ENCODE data around the gene WFS1. TPM values are rescaled to one million over a fixed set of nuclear protein-coding genes. Genes with fewer than 3 reads are reported as not detected.

Gene WFS1
- total and polyA plus RNA-seq, 2 donors (not counting 1 experiment from before 2014, with no cell fraction given) = 25.7 to 37.5 TPM

DNA sequence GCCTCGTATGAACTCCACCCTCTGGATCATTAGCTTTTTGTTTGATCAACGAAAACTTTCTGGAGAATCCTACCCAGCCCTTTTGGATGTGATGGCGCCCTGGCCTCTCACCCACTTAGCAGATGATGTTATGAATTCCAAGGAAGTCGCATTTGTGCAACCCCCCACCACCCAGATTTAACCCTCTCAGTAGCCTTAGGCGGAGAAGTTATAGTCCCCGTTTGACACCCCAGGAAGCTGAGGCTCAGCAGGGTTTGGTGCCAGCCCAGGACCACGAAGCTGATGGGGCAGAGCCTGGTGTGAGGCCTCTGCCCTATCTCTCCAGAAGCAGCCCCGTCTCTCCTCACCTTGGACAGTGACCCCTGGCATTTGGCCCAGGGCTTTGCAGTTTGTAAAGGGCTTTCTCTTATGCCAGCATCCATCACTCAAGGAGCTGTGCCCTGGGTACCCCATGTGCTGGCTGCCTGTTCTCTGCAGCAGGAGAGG lies 1.0 kb downstream of the WFS1 start:
- peak; percentile 15 to 51 for DNase-seq (ENCODE audit: low read depth in 2 of 2)
- H3K36me3 ChIP-seq (ENCODE audit: control insufficient read depth, insufficient read depth, low read length) = no peaks in the 10 kb centered on the region
- peak overlapping the region; percentile 47 to 93 (median 58) for H3K4me3 ChIP-seq (replicated peaks in 1 of 4; ENCODE audit: control extremely low read depth in 1 of 4, insufficient read depth in 1 of 4, low read depth in 3 of 4, low read length in 4 of 4)

DNA sequence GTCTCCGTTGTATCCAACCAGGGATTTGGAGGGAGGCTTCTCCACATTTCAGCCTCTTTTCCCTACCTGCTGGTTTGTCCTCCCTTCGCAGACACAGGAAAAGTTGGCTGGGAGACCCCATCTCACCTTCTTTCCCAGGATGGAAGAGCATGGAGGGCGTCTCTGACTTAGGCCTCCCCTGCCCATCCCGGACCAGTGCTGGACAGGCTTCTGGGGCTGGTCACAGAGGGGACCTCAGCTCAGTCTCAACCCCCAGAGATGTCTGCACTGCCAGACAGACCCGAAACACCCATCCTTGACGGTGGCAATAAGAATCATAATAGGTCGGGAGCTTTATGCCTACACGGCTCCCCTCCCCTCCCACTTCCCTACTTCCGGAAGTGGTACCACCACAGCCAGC lies 1.6 kb downstream of the WFS1 start:
- no peak overlapping the region for H3K27ac ChIP-seq (ENCODE audit: insufficient read depth, low read length)
- peaks cover 5% of the 10 kb centered on the region for H3K27me3 ChIP-seq (ENCODE audit: control insufficient read depth, insufficient read depth, low read length)
- TF ChIP-seq CTCF (conservative IDR thresholded peaks at IDR 0.05 in 1 of 2, IDR thresholded peaks at IDR 0.05 in 1 of 2; ENCODE audit: low read depth in 1 of 2, low read length in 2 of 2) (no peak), EZH2 (IDR thresholded peaks at IDR 0.05; ENCODE audit: low read length, missing control alignments) (no peak)
- H3K79me2 ChIP-seq (ENCODE audit: control insufficient read depth, insufficient read depth, low read length) = peaks cover 2% of the 10 kb centered on the region
- H3K4me3 ChIP-seq (replicated peaks in 1 of 4; ENCODE audit: control extremely low read depth in 1 of 4, insufficient read depth in 1 of 4, low read depth in 3 of 4, low read length in 4 of 4) = peak overlapping the region in 1 of 4 experiments; percentile 93
- no peaks in the 10 kb centered on the region for H3K36me3 ChIP-seq (ENCODE audit: control insufficient read depth, insufficient read depth, low read length)
- H3K9ac ChIP-seq (ENCODE audit: insufficient read depth, low read length) = no peak overlapping the region
- peak overlapping the region; percentile 89 for H3K4me2 ChIP-seq (ENCODE audit: extremely low read depth, insufficient read depth, low read length)
- H3K9me3 ChIP-seq (ENCODE audit: control insufficient read depth, insufficient read depth, low read depth, low read length) = no peaks in the 10 kb centered on the region
- DNase-seq (ENCODE audit: low read depth in 2 of 2) = no peak
- H3K4me1 ChIP-seq (ENCODE audit: control insufficient read depth, extremely low read depth, insufficient read depth, low read length) = peaks cover 34% of the 10 kb centered on the region
- no peak overlapping the region for H2AFZ ChIP-seq (ENCODE audit: low read length)
- no peaks in the 10 kb centered on the region for H4K20me1 ChIP-seq (ENCODE audit: control insufficient read depth, extremely low read depth, insufficient read depth, low read length)

More for the DNA sequence above, 1.0 kb downstream of the WFS1 start:
- peaks cover 2% of the 10 kb centered on the region for H3K79me2 ChIP-seq (ENCODE audit: control insufficient read depth, insufficient read depth, low read length)
- peaks cover 34% of the 10 kb centered on the region for H3K4me1 ChIP-seq (ENCODE audit: control insufficient read depth, extremely low read depth, insufficient read depth, low read length)
- H2AFZ ChIP-seq (ENCODE audit: low read length) = no peak overlapping the region
- no peaks in the 10 kb centered on the region for H3K9me3 ChIP-seq (ENCODE audit: control insufficient read depth, insufficient read depth, low read depth, low read length)
- peak overlapping the region; percentile 89 for H3K9ac ChIP-seq (ENCODE audit: insufficient read depth, low read length)
- peaks cover 5% of the 10 kb centered on the region for H3K27me3 ChIP-seq (ENCODE audit: control insufficient read depth, insufficient read depth, low read length)
- TF ChIP-seq CTCF (conservative IDR thresholded peaks at IDR 0.05 in 1 of 2, IDR thresholded peaks at IDR 0.05 in 1 of 2; ENCODE audit: low read depth in 1 of 2, low read length in 2 of 2) = no peak
- TF ChIP-seq EZH2 (IDR thresholded peaks at IDR 0.05; ENCODE audit: low read length, missing control alignments) = no peak
- H4K20me1 ChIP-seq (ENCODE audit: control insufficient read depth, extremely low read depth, insufficient read depth, low read length) = no peaks in the 10 kb centered on the region
- peak overlapping the region; percentile 89 for H3K4me2 ChIP-seq (ENCODE audit: extremely low read depth, insufficient read depth, low read length)
- H3K27ac ChIP-seq (ENCODE audit: insufficient read depth, low read length) = no peak overlapping the region

DNA sequence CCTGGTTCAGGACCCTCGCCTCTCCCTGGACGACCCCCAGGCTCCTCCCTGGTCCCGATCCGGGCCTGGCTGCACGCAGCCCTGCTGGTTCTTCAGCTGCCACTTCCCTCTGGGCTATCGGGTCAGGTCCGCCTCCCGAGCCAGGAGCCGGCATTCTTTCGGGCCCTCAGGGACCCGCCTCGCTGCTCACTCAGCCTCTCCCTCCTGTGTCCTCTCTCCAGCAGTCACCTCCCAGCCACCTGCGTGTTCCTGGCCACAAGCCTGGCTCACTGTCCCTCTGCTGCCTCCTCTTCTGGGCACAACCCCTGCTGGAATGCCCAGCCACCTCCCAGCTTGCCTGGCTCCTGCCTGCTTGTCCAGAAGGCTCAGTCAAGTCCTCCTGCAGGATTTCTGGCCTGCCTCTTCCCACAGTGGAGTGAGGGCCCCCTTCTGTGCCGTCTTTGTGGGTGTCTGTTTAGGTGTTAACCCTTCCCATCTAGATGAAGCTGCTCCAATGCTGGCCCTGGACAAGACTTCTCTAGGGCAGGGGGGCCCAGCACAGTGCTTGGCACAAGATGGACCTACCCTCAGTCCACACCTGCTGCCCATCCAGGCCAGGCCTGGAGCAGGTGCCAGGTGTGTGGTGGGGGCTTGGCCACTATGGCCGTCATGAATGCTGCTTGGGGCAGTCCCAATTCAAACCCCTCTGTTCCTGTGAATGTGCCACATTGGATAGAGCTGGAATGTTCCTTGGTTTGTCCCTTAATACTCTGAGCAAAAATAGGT lies 2.2 kb downstream of the WFS1 start:
- peak overlapping the region; percentile 40 for H3K4me2 ChIP-seq (ENCODE audit: extremely low read depth, insufficient read depth, low read length)
- peak overlapping the region in 2 of 4 experiments; percentile 10 to 93 for H3K4me3 ChIP-seq (replicated peaks in 1 of 4; ENCODE audit: control extremely low read depth in 1 of 4, insufficient read depth in 1 of 4, low read depth in 3 of 4, low read length in 4 of 4)
- peaks cover 2% of the 10 kb centered on the region for H3K79me2 ChIP-seq (ENCODE audit: control insufficient read depth, insufficient read depth, low read length)
- H3K9ac ChIP-seq (ENCODE audit: insufficient read depth, low read length) = no peak overlapping the region
- no peak overlapping the region for H2AFZ ChIP-seq (ENCODE audit: low read length)
- peaks cover 34% of the 10 kb centered on the region for H3K4me1 ChIP-seq (ENCODE audit: control insufficient read depth, extremely low read depth, insufficient read depth, low read length)
- TF ChIP-seq EZH2 (IDR thresholded peaks at IDR 0.05; ENCODE audit: low read length, missing control alignments) (no peak), CTCF (conservative IDR thresholded peaks at IDR 0.05 in 1 of 2, IDR thresholded peaks at IDR 0.05 in 1 of 2; ENCODE audit: low read depth in 1 of 2, low read length in 2 of 2) (no peak)
- peak overlapping the region; percentile 66 for H3K27ac ChIP-seq (ENCODE audit: insufficient read depth, low read length)
- no peaks in the 10 kb centered on the region for H3K9me3 ChIP-seq (ENCODE audit: control insufficient read depth, insufficient read depth, low read depth, low read length)
- no peak for DNase-seq (ENCODE audit: low read depth in 2 of 2)
- no peaks in the 10 kb centered on the region for H3K36me3 ChIP-seq (ENCODE audit: control insufficient read depth, insufficient read depth, low read length)
- H3K27me3 ChIP-seq (ENCODE audit: control insufficient read depth, insufficient read depth, low read length) = peaks cover 5% of the 10 kb centered on the region
- H4K20me1 ChIP-seq (ENCODE audit: control insufficient read depth, extremely low read depth, insufficient read depth, low read length) = no peaks in the 10 kb centered on the region

Data from fibroblast of lung (primary cell).